ENCODE results near the gene ELOB.

Gene ELOB

GRCh38 chr16:2782583-2783351 is 5.7 kb upstream of the ELOB start:
- DNase-seq (ENCODE audit: low spot score): no peak

- DNase-seq (ENCODE audit: low spot score): no peak
Measured at GRCh38 chr16:2779978-2780898, 3.2 kb upstream of the ELOB start.

- DNase-seq (ENCODE audit: low spot score): no peak
Measured at GRCh38 chr16:2779151-2779920, 2.3 kb upstream of the ELOB start.

GRCh38 chr16:2778630-2778958 is 1.5 kb upstream of the ELOB start:
- DNase-seq (ENCODE audit: low spot score): no peak

- DNase-seq (ENCODE audit: low spot score): peak; percentile 40
Measured at GRCh38 chr16:2777903-2778629, 986 bp upstream of the ELOB start.

GRCh38 chr16:2776500-2777139 is 460 bp downstream of the ELOB start:
- DNase-seq (ENCODE audit: low spot score): no peak

GRCh38 chr16:2775765-2776499 is 1.1 kb downstream of the ELOB start:
- DNase-seq (ENCODE audit: low spot score): no peak

- DNase-seq (ENCODE audit: low spot score): no peak
Measured at GRCh38 chr16:2775131-2775716, 1.9 kb downstream of the ELOB start.

GRCh38 chr16:2774161-2774891 is 2.8 kb downstream of the ELOB start:
- no peak for DNase-seq (ENCODE audit: low spot score)

- no peak for DNase-seq (ENCODE audit: low spot score)
Measured at GRCh38 chr16:2773188-2773968, 3.7 kb downstream of the ELOB start.

GRCh38 chr16:2771496-2772402 is 5.3 kb downstream of the ELOB start:
- DNase-seq (ENCODE audit: low spot score): no peak

GRCh38 chr16:2770057-2770951 is 6.8 kb downstream of the ELOB start:
- no peak for DNase-seq (ENCODE audit: low spot score)

- DNase-seq (ENCODE audit: low spot score): no peak
Measured at GRCh38 chr16:2769675-2770056, 7.4 kb downstream of the ELOB start.

- DNase-seq (ENCODE audit: low spot score): no peak
Measured at GRCh38 chr16:2769100-2769529, 8.0 kb downstream of the ELOB start.

GRCh38 chr16:2768403-2769089 is 8.5 kb downstream of the ELOB start:
- DNase-seq (ENCODE audit: low spot score): no peak

- no peak for DNase-seq (ENCODE audit: low spot score)
Measured at GRCh38 chr16:2767891-2768290, 9.2 kb downstream of the ELOB start.

Measured in globus pallidus (tissue), 1 donor.